ENCODE data around the gene LZTR1. TPM values are rescaled to one million over a fixed set of nuclear protein-coding genes. Genes with fewer than 3 reads are reported as not detected.

Gene LZTR1
- polyA plus RNA-seq, 1 experiment: 28.3 TPM

DNA sequence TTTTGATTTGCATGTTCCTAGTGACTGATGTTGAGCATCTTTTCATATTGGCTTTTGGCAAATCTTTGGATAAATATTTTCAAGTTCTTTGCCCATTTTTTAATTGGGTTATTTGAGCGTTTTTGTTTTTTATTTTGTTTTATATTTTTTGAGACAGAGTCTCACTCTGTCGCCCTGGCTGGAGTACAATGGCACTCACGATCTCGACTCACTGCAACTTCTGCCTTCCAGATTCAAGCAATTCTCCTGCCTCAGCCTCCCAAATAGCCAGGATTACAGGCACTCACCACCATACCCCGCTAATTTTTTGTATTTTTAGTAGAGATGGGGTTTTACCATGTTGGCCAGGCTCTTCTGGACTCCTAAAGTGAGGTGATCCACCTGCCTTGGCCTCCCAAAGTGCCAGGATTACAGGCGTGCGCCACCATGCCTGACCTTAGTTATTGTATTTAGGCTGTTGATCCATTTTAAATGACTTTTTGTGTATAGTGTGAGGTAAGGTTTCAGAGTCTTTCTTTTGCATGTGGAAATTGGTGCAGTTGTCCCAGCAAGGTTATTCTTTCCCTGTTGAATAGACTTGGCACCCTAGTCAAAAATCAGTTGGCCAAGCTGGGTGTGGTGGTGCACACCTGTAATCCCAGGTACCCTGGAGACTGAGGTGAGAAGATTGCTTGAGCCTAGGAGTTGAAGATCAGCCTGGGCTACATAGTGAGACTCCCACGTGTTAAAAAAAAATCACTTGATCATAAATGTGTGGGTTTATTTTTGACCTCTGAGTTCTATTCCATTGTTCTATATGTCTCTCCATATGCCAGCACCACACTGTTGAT lies 38.8 kb upstream of the LZTR1 start:
- Histone ChIP-seq H3K9me3 (ENCODE audit: control insufficient read depth, insufficient read depth, low read length) (no peaks in the 10 kb centered on the region), H3K4me3 (ENCODE audit: low read depth, low read length) (no peak overlapping the region), H3K27me3 (ENCODE audit: control insufficient read depth, insufficient read depth, low read length) (no peaks in the 10 kb centered on the region), H3K27ac (ENCODE audit: low read depth, low read length) (no peak overlapping the region)
- TF ChIP-seq, protein P1, sequence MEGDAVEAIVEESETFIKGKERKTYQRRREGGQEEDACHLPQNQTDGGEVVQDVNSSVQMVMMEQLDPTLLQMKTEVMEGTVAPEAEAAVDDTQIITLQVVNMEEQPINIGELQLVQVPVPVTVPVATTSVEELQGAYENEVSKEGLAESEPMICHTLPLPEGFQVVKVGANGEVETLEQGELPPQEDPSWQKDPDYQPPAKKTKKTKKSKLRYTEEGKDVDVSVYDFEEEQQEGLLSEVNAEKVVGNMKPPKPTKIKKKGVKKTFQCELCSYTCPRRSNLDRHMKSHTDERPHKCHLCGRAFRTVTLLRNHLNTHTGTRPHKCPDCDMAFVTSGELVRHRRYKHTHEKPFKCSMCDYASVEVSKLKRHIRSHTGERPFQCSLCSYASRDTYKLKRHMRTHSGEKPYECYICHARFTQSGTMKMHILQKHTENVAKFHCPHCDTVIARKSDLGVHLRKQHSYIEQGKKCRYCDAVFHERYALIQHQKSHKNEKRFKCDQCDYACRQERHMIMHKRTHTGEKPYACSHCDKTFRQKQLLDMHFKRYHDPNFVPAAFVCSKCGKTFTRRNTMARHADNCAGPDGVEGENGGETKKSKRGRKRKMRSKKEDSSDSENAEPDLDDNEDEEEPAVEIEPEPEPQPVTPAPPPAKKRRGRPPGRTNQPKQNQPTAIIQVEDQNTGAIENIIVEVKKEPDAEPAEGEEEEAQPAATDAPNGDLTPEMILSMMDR (IDR thresholded peaks at IDR 0.05; ENCODE audit: low read depth, low read length): no peak
- POLR2A ChIA-PET: interaction anchor here (0.6 to 0.7 kb wide), 3 partner anchors 27 to 85 kb away, joined by 6 to 11 read pairs (median 8); no protein-coding TSS in a partner anchor
- no peak for DNase-seq (ENCODE audit: low read depth, low spot score)
- CTCF ChIA-PET: interaction anchor here (0.6 to 1.0 kb wide), 2 partner anchors 16 to 58 kb away, joined by 3 to 6 read pairs; no protein-coding TSS in a partner anchor

DNA sequence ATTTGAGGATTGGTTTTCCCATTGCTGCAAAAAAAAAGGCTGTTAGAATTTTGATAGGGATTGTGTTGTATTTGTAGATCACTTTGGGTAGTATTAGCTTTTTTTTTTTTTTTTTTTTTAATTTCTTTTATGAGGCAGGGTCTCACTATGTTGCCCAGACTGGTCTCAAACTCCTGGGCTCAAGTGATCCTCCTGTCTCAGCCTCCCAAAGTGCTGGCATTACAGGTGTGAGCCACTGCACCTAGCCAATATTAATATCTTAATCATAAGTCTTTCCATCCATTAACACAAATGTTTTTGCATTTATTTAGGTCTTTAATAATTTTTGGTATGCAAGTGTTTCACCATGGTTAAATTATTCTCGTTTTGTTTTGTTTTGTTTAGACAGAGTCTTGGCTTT lies 38.1 kb upstream of the LZTR1 start:
- H3K27ac ChIP-seq (ENCODE audit: low read depth, low read length): no peak overlapping the region
- no peak for DNase-seq (ENCODE audit: low read depth, low spot score)
- ChIA-PET CTCF (interaction anchor here (0.6 to 1.0 kb wide), 2 partner anchors 16 to 58 kb away, joined by 3 to 6 read pairs; no protein-coding TSS in a partner anchor), POLR2A (interaction anchor here (0.6 to 0.7 kb wide), 3 partner anchors 27 to 84 kb away, joined by 6 to 11 read pairs (median 8); no protein-coding TSS in a partner anchor)
- H3K4me3 ChIP-seq (ENCODE audit: low read depth, low read length): no peak overlapping the region
- no peaks in the 10 kb centered on the region for H3K27me3 ChIP-seq (ENCODE audit: control insufficient read depth, insufficient read depth, low read length)
- no peaks in the 10 kb centered on the region for H3K9me3 ChIP-seq (ENCODE audit: control insufficient read depth, insufficient read depth, low read length)
- TF ChIP-seq, protein P1 (IDR thresholded peaks at IDR 0.05; ENCODE audit: low read depth, low read length): no peak

DNA sequence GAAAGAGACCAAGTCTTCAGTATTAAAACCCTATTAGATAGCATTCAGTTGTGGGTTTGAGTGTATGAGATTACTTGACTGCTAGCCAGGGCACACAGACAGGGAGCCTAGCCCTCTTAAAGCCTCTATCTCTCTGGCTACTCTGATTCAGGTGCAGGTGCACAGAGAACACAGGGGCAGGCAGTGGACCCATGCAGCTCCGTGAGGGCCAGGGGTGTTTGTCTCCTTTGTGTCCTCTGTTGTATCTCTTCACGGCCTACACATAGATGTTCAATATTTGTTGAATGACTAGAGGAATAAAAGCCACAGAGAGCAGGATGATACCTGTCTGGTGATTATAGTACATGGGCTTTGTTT lies 36.5 kb upstream of the LZTR1 start:
- TF ChIP-seq, protein P1 (IDR thresholded peaks at IDR 0.05; ENCODE audit: low read depth, low read length): no peak
- Histone ChIP-seq H3K9me3 (ENCODE audit: control insufficient read depth, insufficient read depth, low read length) (no peaks in the 10 kb centered on the region), H3K27me3 (ENCODE audit: control insufficient read depth, insufficient read depth, low read length) (no peaks in the 10 kb centered on the region), H3K27ac (ENCODE audit: low read depth, low read length) (no peak overlapping the region), H3K4me3 (ENCODE audit: low read depth, low read length) (no peak overlapping the region)
- no peak for DNase-seq (ENCODE audit: low read depth, low spot score)
- CTCF ChIA-PET: no interaction called here
- POLR2A ChIA-PET: no interaction called here

DNA sequence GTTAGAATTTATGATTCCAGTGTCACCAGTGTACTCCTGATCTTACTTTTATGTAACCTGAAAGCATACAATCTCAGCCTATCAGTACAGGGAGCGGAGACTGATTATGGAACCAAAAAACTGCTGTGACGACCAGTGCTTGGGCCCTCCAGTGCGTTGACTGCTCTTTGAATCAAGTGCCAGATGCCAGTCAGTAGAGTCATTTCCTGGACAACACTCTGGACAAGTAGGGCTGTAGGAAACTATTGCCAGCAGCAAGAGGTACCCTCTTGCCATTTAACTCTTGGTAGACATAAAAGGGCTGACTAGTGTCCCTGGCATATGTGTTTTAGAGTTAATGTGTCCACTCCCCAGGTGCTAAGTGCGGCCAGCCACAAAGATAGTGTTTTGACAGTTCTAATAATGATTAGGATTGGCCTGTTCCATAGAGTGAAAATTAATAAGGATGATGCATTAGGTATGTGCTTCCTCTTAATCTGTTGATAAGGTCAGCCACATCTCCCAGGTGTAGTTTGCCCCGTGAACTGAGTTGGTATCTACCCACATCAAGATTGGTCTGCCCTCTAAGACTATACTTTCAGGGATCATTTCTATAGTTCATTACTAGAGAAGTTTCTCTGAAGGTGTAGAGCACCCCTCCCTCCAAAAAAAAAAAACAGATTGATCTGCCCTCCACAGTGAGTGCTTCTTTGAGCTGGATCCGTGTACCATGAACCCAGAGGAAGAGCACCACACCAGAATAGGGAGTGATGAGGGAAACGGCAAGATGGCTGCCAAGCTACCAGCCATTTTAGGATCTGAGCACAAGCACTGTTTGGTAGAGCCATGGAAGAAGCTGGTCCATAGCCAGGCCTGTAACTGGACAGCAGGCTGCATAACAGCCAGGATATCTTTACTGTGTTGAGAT lies 35.8 kb upstream of the LZTR1 start:
- H3K27me3 ChIP-seq (ENCODE audit: control insufficient read depth, insufficient read depth, low read length): no peaks in the 10 kb centered on the region
- TF ChIP-seq, protein P1 (IDR thresholded peaks at IDR 0.05; ENCODE audit: low read depth, low read length): no peak
- DNase-seq (ENCODE audit: low read depth, low spot score): no peak
- H3K4me3 ChIP-seq (ENCODE audit: low read depth, low read length): no peak overlapping the region
- ChIA-PET POLR2A (no interaction called here), CTCF (interaction anchor here (1.6 kb wide), 1 partner anchor 30 kb away, joined by 5 read pairs; no protein-coding TSS in a partner anchor)
- H3K27ac ChIP-seq (ENCODE audit: low read depth, low read length): no peak overlapping the region
- H3K9me3 ChIP-seq (ENCODE audit: control insufficient read depth, insufficient read depth, low read length): no peaks in the 10 kb centered on the region
